GM19351 (cell line): ENCODE results near the gene AKAP8L.

Experiments
- ATAC-seq: cut with Tn5 transposase; IDR thresholded peaks from one replicate; pipeline ENCODE4 v1.9.1; 2021; ENCODE audit warnings: mild to moderate bottlenecking, moderate library complexity; ENCODE audit not compliant: unreplicated experiment

The AKAP8L gene

GRCh38 chr19:15448778-15449619, 30.2 kb upstream of the AKAP8L start:
- peak; percentile 3 for ATAC-seq

DNA sequence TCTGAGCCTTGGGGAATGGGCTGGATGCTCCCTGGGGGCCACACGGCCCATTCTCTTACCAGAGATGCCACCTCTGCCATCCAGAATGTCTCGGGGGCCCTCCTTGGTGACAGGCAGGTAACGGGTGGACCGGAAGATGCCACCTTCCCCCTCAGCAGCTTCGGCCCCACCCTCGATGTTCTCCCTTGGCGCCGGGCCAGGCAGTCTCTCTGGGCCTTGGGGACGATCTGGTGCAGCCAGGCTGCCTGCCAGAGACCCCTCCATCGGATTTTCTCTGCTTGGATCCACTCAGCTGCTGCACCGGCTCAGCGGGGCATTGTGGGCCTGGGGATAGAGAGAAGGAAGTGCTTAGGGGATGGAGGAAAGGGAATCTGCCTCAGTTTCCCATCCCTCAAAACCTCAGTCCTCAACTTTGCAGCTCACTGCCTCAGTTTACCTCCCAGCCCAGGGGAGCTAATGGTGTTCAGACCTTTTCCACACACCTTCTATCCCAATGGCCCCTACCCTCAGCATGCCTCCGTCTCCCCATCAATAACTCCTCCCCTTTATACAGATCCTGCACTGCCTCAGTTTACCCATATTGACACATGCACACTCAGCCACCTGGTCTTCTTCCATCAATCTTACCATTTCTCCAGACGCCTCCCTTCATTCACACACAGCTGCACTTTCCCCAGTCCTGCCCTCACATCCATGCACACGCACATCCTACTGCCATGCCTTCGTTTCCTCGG, 29.4 kb upstream of the AKAP8L start:
- ATAC-seq: no peak

DNA sequence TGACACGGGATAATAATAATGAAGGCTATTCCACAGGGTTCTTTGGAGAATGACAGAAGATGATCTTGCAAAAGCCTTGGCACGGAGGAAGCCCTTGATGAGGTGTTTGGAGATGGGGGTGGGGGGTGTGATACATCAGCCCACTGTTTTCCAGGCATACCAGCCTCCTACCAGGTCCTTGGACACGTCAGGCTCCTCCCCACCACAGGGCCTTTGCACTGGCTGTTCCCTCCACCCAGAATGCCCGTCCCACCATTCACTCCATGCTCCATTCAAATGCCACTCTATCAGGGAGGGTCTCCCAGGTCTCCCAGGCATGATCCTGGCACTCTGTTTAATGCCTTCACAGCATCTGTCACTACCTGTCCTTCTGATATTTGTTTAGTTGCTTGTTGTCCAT, 28.3 kb upstream of the AKAP8L start:
- ATAC-seq: no peak

- no peak for ATAC-seq
These were observed 27.1 kb upstream of the AKAP8L start for GRCh38 chr19:15445807-15446376.

GRCh38 chr19:15445227-15445605, 26.4 kb upstream of the AKAP8L start:
- no peak for ATAC-seq

GRCh38 chr19:15444505-15445226, 25.9 kb upstream of the AKAP8L start:
- no peak for ATAC-seq

DNA sequence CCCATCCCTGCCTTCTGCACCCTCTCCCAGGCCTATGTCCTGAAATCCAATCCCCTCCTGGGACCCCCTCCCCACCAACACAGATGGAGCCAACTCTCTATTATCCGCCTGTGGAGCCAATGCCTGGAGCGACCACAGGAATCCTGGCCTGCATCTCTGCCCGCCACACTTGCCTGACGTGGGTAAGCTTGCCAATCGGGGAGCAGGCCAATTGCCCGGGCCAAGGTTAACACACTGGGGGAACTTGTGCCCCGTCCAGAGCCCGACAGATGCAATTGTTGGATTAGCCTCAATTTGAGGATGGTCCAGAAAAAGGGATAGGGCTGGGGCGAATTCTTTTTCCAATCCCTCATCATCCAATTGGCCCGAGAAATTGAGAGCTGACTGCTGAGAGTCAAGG, 25.1 kb upstream of the AKAP8L start:
- ATAC-seq: no peak

- ATAC-seq: no peak
These were observed 24.5 kb upstream of the AKAP8L start for GRCh38 chr19:15443325-15443724.

DNA sequence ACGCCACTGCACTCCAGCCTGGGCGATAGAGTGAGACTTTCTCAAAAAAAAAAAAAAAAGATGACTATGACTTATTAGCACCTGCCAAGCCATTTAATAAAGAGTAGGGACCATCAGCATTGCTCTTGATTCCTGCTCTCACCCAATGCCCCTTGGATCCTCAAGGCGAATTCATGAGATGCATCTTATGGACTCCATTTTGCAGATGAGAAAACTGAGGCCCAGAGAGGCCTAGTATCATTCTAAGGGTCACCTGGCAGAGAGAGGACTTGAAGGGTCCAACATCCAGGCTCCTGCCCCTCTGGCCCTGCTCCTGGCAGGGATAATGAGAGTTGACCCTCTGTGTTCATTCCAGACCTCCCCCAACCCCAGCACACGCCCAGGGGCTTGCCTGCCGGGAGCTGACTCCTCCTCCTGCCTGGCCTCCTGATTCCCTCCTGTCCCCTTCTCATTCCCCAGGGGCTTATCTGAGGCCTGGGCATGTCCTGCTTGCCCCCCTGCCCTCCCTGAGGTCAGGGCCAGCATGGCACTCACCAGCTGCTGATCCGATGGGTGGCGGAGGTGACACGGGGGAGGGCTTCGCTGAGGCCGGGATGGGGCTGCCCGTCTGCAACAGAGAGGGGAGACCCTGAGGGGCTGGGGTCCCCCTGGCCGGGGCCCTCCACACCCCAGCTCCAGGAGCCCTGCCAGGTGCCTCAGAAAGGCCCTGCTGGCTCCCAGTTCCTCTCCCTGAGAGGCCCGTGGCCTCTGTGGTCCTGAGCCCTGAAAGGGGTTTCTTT, 23.5 kb upstream of the AKAP8L start:
- ATAC-seq: no peak

DNA sequence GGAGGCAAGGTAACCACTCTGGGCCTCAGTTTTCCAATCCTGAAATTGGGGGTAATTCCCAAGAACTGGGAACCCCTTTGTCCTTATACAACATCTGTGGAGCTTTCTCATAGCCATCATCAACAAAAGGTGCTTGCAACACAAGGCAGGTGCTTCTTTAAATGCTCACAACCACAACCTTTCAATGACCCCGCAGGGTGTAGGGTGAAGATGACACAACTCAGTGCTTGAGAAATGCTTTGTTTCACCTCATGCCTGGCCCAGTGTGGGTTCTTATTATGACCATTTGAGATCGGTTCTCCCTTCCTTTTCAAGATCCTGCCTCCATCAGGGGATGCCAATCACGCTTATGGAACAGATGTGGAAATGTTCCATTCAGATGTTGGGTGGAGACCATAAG, 22.5 kb upstream of the AKAP8L start:
- no peak for ATAC-seq

- ATAC-seq: no peak
These were observed 21.2 kb upstream of the AKAP8L start for GRCh38 chr19:15439821-15440641.

- ATAC-seq: no peak
These were observed 20.5 kb upstream of the AKAP8L start for GRCh38 chr19:15439078-15439799.

DNA sequence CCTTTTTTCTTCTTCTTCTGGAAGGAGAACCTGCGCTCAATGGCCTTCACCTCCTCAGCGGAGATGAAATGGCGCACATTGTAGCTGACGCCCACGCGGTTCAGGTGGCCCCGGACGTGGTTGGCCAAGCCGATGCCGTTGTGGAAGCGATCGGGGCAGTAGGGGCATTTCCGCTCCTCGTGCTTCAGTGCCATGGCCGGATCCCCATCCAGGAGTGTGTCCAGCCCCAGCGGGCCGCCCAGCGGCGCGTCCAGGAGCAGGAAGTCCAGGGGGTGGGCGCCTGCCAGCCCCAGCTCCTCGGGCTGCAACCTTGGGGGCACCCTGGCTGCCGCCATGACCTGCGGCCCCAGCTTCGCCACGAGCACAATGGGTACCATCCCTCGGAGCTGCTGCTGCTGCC, 19.8 kb upstream of the AKAP8L start:
- no peak for ATAC-seq

DNA sequence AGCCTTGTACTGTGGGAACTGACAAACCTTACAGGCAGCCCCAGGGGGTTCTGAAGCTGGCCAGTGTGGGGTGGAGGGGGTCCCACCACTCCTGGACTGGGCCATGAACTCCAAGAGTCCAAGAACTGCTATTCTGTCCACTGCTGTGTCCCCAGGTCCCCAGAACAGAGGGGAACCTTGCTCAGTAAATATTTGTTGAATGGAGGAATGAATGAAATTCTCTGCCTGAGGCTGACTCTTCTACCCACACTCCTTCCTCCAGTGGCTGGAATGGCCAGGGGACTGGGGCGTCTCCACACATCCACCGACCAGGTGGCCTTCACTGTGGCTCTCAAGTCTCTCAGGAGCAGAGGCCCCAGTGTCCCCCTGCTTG, 19.3 kb upstream of the AKAP8L start:
- no peak for ATAC-seq

- no peak for ATAC-seq
These were observed 18.8 kb upstream of the AKAP8L start for GRCh38 chr19:15437355-15438123.

GRCh38 chr19:15436826-15437110, 18.0 kb upstream of the AKAP8L start:
- ATAC-seq: no peak

GRCh38 chr19:15436012-15436825, 17.4 kb upstream of the AKAP8L start:
- ATAC-seq: no peak
